HG03064 (cell line): ENCODE data around the gene CYB5A.

Experiments
- ATAC-seq: cut with Tn5 transposase; IDR thresholded peaks from one replicate; pipeline ENCODE4 v1.9.1; 2021; ENCODE audit warnings: low read depth; ENCODE audit not compliant: unreplicated experiment

CYB5A gene

DNA sequence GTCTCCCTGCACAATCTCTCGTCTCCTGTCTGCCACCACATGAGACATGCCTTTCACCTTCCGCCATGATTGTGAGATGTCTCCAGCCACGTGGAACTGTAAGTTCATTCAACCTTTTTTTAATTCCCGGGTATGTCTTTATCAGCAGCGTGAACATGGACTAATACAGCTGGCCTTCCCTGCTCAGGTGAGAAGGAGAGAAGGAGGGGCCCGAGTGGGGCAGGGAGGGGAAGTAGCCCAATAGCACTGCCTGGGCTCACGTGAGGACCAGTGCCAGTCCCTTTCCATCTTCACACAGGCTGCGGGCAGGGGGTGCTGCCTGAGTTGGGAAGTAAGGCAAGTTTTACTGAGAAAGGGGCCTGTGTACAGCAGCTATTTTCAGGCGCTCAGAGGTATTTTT lies 70.7 kb downstream of the CYB5A start:
- no peak for ATAC-seq

DNA sequence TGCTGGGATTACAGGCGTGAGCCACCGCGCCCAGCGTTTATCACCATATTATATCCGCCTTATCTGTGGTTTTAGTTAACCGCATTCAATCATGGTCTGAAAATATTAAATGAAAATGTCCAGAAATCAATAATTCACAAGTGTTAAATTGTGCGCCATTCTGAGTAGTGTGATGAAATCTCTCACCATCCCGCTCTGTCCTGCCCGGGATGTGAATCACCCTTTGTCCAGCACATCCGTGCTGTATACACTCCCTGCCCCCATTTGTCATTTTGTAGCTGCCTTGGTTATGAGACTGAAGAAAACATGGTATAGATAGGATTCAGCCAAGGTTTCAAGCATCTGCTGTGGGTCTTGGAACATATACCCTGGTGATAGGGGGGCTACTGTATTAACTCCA lies 72.7 kb downstream of the CYB5A start:
- ATAC-seq: no peak

- no peak for ATAC-seq
Observed at GRCh38 chr18:74217476-74218143, 74.2 kb downstream of the CYB5A start.

GRCh38 chr18:74216661-74217110 lies 75.1 kb downstream of the CYB5A start:
- ATAC-seq: no peak

- ATAC-seq: no peak
Observed at GRCh38 chr18:74215863-74216262, 75.9 kb downstream of the CYB5A start.

- no peak for ATAC-seq
Observed at GRCh38 chr18:74213429-74213828, 78.3 kb downstream of the CYB5A start.

- no peak for ATAC-seq
Observed at GRCh38 chr18:74204526-74205152, 87.1 kb downstream of the CYB5A start.

DNA sequence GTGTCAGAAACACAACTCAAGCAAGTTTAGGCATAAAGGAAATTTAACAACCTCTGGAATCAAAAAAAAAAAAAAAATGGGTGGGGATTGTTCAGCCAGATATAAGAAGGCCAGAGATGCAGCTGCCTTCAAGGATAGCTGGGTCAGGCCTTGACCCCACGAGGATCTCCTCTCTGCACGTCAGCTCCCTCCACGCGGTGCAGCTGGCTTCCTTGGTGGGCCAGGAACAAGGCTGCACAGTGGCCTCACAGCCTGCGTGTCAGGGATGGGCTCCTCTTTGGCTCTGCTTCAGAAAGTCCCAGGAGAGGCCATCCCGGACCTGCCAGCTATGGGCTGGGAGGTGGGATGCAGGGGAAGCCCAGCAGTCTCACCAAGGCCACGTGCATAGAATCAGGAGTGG lies 88.0 kb downstream of the CYB5A start:
- no peak for ATAC-seq
